HG03342 (cell line): ENCODE results near the gene LRRC34.

Experiments
- ATAC-seq: cut with Tn5 transposase; IDR thresholded peaks from one replicate; pipeline ENCODE4 v1.9.1; 2021; ENCODE audit warnings: mild to moderate bottlenecking, moderate library complexity; ENCODE audit not compliant: unreplicated experiment

Gene LRRC34

GRCh38 chr3:169769287-169770181 lies 43.2 kb downstream of the LRRC34 start, which contains the start of gene ACTRT3:
TSS of gene ACTRT3 (minus strand) at chr3:169769561. CDS start at chr3:169769520, 41 bp downstream.
- ATAC-seq = peak; percentile 27

GRCh38 chr3:169764882-169765612 lies 47.7 kb downstream of the LRRC34 start, which contains the start of gene TERC:
TSS of gene TERC (minus strand) at chr3:169765060.
- ATAC-seq = peak; percentile 79

GRCh38 chr3:169764312-169764881 lies 48.3 kb downstream of the LRRC34 start:
- peak; percentile 29 for ATAC-seq

- ATAC-seq = no peak
These were observed 52.2 kb downstream of the LRRC34 start for GRCh38 chr3:169760479-169760878.

- ATAC-seq = peak; percentile 46
These were observed 53.4 kb downstream of the LRRC34 start for GRCh38 chr3:169759256-169759655.

- no peak for ATAC-seq
These were observed 54.2 kb downstream of the LRRC34 start for GRCh38 chr3:169758359-169758994.

GRCh38 chr3:169755488-169755887 lies 57.2 kb downstream of the LRRC34 start:
- no peak for ATAC-seq

- no peak for ATAC-seq
These were observed 58.0 kb downstream of the LRRC34 start for GRCh38 chr3:169754711-169755110.

GRCh38 chr3:169751875-169752274 lies 60.8 kb downstream of the LRRC34 start:
- ATAC-seq = no peak

- ATAC-seq = no peak
These were observed 62.0 kb downstream of the LRRC34 start for GRCh38 chr3:169750665-169751064.

- ATAC-seq = no peak
These were observed 64.0 kb downstream of the LRRC34 start for GRCh38 chr3:169748670-169749069.

GRCh38 chr3:169746924-169747323 lies 65.8 kb downstream of the LRRC34 start:
- ATAC-seq = no peak

GRCh38 chr3:169744366-169745054 lies 68.2 kb downstream of the LRRC34 start:
- ATAC-seq = no peak
